ENCODE results near the gene TRABD. TPM values are rescaled to one million over a fixed set of nuclear protein-coding genes. Genes with fewer than 3 reads are reported as not detected.

TRABD gene
- total RNA-seq, 2 experiments from 2014 or later: 136 to 138 TPM

DNA sequence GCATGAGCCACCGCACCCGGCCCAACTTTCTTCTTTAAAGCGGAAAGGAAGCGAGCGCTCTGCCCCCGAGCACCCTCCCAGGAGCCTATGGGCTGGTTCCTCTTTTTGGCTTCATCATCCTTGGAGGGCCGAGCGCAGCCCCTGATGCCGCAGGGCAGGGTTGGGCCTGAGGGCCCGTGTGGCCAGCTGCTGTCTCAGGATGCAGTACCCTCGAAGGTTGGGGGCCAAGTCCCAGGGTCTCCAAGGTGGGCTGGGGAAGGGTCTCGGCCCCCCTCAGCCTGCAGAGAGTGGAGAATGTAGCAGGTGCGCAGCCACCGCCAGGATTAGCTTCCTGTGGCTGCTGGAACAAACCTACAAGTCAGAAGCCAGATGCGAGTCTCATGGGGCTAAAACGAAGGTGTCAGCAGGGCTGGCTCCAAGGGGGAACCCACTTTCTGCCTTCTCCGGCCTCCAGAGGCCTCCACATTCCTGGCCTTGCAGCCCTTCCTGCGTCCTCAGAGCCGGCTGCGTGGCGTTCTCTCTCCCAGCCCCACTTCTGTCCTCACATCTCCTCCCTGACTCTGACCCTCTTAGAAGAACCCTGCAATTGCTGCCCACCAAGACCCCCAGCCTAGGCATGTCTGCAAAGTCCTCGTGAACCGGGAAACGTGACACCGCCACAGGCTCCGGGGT, 12.3 kb upstream of the TRABD start:
- H3K27me3 Mint-ChIP-seq: peaks cover 21% of the 10 kb centered on the region
- H3K4me1 Mint-ChIP-seq: peaks cover 6% of the 10 kb centered on the region
- ChIA-PET POLR2A (no interaction called here), CTCF (no interaction called here)
- H3K36me3 Mint-ChIP-seq (ENCODE audit: low read depth): no peaks in the 10 kb centered on the region
- H3K27ac Mint-ChIP-seq: no peak overlapping the region
- H3K9me3 Mint-ChIP-seq: no peaks in the 10 kb centered on the region
- no peak overlapping the region for H3K4me3 Mint-ChIP-seq
- DNase-seq: no peak

DNA sequence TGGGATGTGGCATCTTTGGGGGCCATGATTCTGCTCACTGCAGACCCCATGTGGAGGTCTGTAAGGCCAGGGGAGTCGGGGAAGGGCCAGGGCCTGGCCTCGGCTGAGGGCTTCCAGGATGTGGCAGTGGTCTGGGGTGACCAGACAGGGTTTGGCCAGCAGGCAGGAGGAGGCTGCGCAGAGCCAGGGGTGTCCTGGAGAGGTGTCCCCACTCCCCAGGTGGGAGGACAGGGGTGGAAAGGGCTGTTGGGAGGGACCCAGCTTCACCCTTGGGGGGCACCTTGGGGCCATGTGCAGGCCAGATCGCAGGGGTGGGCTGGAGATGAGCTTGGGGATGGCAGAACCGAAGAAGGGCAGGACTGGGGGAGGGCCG, 11.7 kb upstream of the TRABD start:
- H3K36me3 Mint-ChIP-seq (ENCODE audit: low read depth): no peaks in the 10 kb centered on the region
- DNase-seq: no peak
- H3K27ac Mint-ChIP-seq: no peak overlapping the region
- H3K27me3 Mint-ChIP-seq: peaks cover 16% of the 10 kb centered on the region
- CTCF ChIA-PET: no interaction called here
- POLR2A ChIA-PET: interaction anchor here (1.0 kb wide), 1 partner anchor 17 kb away, joined by 3 read pairs; no protein-coding TSS in a partner anchor
- no peaks in the 10 kb centered on the region for H3K9me3 Mint-ChIP-seq
- no peak overlapping the region for H3K4me3 Mint-ChIP-seq
- H3K4me1 Mint-ChIP-seq: peaks cover 6% of the 10 kb centered on the region

DNA sequence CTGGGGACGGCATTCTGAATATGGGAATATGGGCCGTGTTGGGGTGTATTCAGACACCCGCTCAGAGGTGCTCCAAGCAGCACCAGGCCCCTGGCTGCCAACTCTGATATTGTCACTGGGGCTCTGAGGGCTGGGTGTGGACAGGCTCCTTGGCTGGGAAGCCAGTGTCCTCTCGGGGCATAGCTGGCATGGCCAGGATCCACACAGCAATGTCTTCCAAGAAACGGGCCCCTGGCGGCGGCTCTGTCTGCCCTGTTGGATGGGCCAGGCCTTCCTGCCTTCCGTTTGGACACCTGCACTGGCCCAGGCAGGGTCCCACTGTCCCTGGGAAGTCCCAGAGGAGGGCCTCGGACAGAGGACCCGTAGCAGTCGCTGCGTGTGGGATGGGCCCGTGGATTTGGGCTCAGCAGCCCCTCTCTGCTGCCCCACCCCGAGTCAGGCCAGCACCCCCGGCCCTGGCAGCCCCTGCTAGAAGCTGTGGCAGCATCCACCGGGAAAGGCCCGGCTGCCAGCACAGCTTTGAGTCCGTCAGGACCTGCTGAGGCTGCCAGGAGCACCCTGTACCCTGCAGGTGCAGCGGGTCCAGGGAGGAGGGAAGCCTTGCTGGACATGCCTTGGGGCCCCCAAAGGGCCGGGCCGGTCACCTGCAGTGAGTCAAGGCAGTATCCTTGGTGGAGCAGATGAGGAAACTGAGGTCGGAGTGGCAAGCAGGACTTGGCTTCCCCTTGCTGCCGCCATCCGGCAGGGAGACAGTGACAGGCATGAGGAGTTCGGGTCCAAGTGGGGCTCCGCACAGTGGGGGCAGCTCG, 11.1 kb upstream of the TRABD start:
- peaks cover 13% of the 10 kb centered on the region for H3K27me3 Mint-ChIP-seq
- peaks cover 6% of the 10 kb centered on the region for H3K4me1 Mint-ChIP-seq
- H3K4me3 Mint-ChIP-seq: no peak overlapping the region
- no peaks in the 10 kb centered on the region for H3K9me3 Mint-ChIP-seq
- ChIA-PET POLR2A (interaction anchor here (1.0 kb wide), 1 partner anchor 16 kb away, joined by 3 read pairs; no protein-coding TSS in a partner anchor), CTCF (no interaction called here)
- H3K27ac Mint-ChIP-seq: no peak overlapping the region
- DNase-seq: no peak
- no peaks in the 10 kb centered on the region for H3K36me3 Mint-ChIP-seq (ENCODE audit: low read depth)

DNA sequence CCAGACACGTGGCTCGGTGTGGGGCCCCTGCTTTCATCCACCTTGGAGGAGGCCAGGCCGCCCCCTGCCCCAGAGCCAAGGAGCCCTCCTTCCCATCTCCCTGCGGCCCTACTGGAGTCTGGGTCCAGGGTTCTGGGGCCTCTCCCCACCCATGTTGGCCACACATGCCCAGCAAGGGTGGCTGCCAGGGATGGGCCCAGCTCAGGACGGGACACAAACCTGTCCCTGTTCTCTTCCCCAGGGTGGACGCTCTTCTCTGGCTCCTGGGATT, 10.6 kb upstream of the TRABD start:
- Mint-ChIP-seq H3K27ac (no peak overlapping the region), H3K4me1 (peaks cover 9% of the 10 kb centered on the region), H3K36me3 (ENCODE audit: low read depth) (no peaks in the 10 kb centered on the region), H3K27me3 (peaks cover 13% of the 10 kb centered on the region), H3K4me3 (no peak overlapping the region), H3K9me3 (no peaks in the 10 kb centered on the region)
- POLR2A ChIA-PET: no interaction called here
- CTCF ChIA-PET: no interaction called here
- DNase-seq: no peak

DNA sequence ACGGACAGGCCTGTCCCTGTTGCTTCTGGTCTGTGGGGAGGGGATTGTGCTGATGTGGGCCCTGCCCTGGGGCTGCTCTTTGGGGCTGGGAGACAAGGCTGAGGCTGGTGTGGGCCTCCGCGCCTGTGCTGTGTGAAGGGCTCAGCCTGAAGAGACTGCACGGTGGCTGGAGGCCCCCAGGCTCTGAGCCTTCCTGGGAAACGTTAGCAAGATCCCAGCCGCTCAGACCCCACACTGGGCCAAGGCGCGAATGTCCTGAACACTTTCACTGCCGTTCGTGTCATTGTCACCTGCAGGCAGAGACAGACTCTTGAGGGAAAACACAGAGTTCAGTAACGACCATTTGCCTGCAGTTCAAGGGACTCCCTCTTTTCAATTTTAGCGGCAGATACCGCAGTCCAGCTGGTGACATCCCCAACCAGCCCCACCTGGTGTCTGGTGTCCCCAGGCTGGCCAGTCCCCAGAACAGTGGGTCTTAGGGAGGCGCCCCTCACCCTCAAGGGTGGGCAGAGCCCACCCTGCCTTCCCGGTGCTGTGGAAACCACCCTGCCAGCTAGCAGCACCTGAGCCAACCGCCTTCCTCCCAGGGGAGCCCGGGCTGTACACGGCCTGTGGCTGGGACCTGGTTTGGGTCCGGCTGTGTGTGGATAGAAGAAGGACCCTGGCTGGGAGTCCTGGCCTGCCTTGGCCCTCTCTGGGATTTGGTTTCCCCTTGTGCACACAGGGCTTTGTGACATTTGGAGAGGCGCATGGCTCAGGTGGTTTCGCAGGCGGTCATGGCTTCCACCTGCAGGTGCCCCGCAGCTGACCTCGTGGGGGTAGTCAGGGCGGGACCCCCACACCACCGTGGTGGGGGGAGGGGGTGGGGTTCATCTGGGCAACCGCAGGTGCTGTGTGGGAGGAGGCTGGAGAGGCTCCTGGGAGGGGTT, 9.5 kb upstream of the TRABD start:
- ChIA-PET POLR2A (no interaction called here), CTCF (no interaction called here)
- Mint-ChIP-seq H3K36me3 (ENCODE audit: low read depth) (no peaks in the 10 kb centered on the region), H3K9me3 (no peaks in the 10 kb centered on the region), H3K27me3 (peaks cover 11% of the 10 kb centered on the region), H3K4me3 (no peak overlapping the region), H3K27ac (no peak overlapping the region), H3K4me1 (peaks cover 8% of the 10 kb centered on the region)
- no peak for DNase-seq

DNA sequence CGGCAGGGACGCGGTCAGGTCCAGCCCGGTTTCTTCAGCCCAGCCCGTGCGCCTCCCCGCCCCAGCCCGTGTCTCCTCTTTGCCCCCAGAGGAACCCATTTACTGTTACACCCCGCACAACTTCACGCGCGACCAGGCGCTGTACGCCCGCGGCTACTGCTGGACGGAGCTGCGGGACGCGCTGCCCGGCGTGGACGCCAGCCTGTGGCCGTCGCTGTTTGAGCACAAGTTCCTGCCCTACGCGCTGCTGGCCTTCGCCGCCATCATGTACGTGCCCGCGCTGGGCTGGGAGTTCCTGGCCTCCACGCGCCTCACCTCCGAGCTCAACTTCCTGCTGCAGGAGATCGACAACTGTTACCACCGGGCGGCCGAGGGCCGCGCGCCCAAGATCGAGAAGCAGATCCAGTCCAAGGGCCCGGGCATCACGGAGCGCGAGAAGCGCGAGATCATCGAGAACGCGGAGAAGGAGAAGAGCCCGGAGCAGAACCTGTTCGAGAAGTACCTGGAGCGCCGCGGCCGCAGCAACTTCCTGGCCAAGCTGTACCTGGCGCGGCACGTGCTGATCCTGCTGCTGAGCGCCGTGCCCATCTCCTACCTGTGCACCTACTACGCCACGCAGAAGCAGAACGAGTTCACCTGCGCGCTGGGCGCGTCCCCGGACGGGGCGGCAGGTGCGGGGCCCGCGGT, 8.7 kb upstream of the TRABD start:
- CTCF ChIA-PET: no interaction called here
- peaks cover 6% of the 10 kb centered on the region for H3K4me1 Mint-ChIP-seq
- no peaks in the 10 kb centered on the region for H3K36me3 Mint-ChIP-seq (ENCODE audit: low read depth)
- DNase-seq: no peak
- POLR2A ChIA-PET: no interaction called here
- H3K27me3 Mint-ChIP-seq: peaks cover 8% of the 10 kb centered on the region
- H3K27ac Mint-ChIP-seq: no peak overlapping the region
- H3K4me3 Mint-ChIP-seq: no peak overlapping the region
- H3K9me3 Mint-ChIP-seq: no peaks in the 10 kb centered on the region

DNA sequence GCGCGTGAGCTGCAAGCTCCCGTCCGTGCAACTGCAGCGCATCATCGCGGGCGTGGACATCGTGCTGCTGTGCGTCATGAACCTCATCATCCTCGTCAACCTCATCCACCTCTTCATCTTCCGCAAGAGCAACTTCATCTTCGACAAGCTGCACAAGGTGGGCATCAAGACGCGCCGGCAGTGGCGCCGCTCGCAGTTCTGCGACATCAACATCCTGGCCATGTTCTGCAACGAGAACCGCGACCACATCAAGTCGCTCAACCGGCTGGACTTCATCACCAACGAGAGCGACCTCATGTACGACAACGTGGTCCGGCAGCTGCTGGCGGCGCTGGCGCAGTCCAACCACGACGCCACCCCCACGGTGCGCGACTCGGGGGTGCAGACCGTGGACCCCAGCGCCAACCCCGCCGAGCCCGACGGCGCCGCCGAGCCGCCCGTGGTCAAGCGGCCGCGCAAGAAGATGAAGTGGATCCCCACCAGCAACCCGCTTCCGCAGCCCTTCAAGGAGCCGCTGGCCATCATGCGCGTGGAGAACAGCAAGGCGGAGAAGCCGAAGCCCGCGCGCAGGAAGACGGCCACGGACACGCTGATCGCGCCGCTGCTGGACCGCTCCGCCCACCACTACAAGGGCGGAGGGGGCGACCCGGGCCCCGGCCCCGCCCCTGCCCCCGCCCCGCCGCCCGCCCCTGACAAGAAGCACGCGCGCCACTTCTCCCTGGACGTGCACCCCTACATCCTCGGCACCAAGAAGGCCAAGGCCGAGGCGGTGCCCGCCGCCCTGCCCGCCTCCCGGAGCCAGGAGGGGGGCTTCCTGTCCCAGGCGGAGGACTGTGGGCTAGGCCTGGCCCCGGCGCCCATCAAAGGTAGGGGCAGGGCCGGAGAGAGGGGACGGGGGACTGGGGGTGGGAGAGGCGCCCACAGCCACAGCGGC, 7.9 kb upstream of the TRABD start:
- no peaks in the 10 kb centered on the region for H3K9me3 Mint-ChIP-seq
- no peak for DNase-seq
- CTCF ChIA-PET: no interaction called here
- peaks cover 6% of the 10 kb centered on the region for H3K4me1 Mint-ChIP-seq
- no peaks in the 10 kb centered on the region for H3K36me3 Mint-ChIP-seq (ENCODE audit: low read depth)
- H3K27me3 Mint-ChIP-seq: peaks cover 2% of the 10 kb centered on the region
- POLR2A ChIA-PET: no interaction called here
- H3K4me3 Mint-ChIP-seq: no peak overlapping the region
- no peak overlapping the region for H3K27ac Mint-ChIP-seq

DNA sequence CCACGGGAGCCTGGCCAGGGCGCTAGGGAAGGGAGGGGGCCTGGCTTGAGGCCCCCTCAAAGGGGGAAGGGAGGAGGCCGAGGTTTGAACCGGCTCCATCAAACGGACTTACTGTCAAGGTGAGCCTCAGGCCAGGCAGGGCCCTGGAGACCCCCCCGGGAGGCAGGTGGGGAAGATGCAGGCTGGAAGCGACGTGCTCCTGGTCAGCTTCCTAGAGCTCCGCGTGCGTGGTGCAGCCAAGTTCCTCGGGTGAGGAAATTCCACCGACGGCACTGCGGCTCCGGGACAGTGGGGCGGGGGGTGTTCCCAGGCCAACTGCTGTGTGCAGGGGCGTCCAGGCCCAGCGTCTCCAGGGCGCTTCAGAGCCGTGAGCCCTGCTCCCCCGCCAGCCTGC, 7.2 kb upstream of the TRABD start:
- Mint-ChIP-seq H3K4me3 (no peak overlapping the region), H3K36me3 (ENCODE audit: low read depth) (no peaks in the 10 kb centered on the region), H3K27me3 (peaks cover 2% of the 10 kb centered on the region), H3K27ac (no peak overlapping the region), H3K4me1 (peaks cover 6% of the 10 kb centered on the region), H3K9me3 (no peaks in the 10 kb centered on the region)
- DNase-seq: no peak
- CTCF ChIA-PET: no interaction called here
- POLR2A ChIA-PET: no interaction called here

DNA sequence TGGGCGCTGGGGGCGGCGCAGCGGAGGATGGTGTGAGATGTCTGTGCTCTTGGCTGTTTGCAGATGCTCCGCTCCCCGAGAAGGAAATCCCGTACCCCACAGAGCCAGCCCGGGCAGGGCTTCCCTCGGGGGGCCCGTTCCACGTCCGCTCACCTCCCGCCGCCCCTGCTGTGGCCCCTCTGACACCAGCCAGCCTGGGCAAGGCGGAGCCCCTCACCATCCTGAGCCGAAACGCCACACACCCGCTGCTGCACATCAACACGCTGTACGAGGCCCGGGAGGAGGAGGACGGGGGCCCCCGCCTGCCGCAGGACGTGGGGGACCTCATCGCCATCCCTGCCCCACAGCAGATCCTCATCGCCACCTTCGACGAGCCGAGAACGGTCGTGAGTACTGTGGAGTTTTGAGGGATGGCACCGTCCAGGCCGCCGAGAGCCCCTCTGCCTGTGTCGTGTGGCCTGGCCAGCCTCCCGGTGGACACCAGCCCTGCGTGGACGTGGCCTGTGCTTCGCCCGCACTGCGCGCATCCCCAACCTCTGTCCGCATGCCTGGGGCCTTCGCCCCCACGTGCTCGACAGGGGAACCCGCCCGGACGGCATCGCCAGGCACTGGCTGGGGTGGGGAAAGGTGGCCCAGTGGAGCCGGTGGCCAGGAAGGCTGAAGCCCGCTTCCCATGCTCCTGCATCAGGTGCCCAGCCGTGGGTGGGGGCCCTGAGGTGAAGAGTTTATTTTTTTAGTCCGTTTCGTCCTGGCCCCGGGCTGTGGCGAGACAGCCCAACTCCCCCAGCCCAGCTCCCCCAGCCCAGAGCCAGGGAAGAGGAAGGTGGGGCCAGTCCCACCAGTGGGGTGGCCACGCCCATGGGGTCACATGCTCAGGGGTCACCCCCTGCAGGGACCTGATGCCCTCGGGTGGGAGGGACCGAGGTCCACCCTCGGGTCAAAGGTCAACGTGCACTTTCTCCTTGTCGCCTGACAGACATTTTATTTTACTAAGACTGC, 6.5 kb upstream of the TRABD start:
- CTCF ChIA-PET: no interaction called here

DNA sequence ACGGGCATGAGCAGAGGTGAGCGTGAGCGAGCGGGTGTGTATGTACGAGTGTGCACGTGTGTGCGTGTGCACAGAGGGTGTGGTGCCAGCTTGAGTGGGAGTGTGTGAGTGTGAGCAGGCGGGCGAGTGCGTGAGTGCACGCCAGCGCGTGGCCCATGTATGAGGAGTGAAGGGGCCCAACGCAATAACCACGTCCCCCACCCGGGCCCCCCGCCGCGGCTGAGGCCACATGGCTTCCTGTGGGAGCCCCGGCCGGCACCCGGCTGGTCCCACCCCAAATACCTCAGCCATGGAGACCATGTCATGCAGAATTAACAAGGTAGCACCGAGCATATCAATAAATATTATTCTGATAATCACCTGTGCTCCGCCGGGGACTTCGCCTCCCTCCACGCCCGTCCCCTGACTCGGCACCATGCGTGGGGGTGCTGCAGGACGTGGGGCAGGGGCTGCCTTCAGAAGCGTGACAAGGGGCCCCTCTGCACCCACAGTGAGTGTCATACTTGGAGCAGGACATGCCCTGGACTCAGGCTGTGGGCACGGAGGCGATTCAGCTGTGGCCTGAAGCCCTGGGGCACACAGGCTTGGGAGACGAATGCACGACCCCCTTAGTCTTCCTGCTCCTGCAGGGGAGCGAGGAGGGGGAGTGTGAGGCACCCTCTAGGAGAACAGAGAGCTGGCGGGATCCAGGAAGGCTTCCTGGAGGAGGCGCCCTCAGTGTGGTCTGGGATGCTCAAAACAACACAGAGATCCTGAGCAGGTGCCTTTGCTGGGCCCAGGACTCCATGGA, 5.6 kb upstream of the TRABD start:
- ChIA-PET POLR2A (no interaction called here), CTCF (interaction anchor here (0.7 kb wide), 1 partner anchor 11 kb away, joined by 3 read pairs; no protein-coding TSS in a partner anchor)
- no peak overlapping the region for H3K4me3 Mint-ChIP-seq
- no peaks in the 10 kb centered on the region for H3K36me3 Mint-ChIP-seq (ENCODE audit: low read depth)
- H3K9me3 Mint-ChIP-seq: no peaks in the 10 kb centered on the region
- DNase-seq: no peak
- no peak overlapping the region for H3K27ac Mint-ChIP-seq
- peaks cover 2% of the 10 kb centered on the region for H3K27me3 Mint-ChIP-seq
- peaks cover 12% of the 10 kb centered on the region for H3K4me1 Mint-ChIP-seq

More for the DNA sequence above, 6.5 kb upstream of the TRABD start:
- POLR2A ChIA-PET: no interaction called here
- Mint-ChIP-seq H3K4me1 (peaks cover 8% of the 10 kb centered on the region), H3K4me3 (no peak overlapping the region), H3K27me3 (peaks cover 2% of the 10 kb centered on the region), H3K9me3 (no peaks in the 10 kb centered on the region), H3K27ac (no peak overlapping the region), H3K36me3 (ENCODE audit: low read depth) (no peaks in the 10 kb centered on the region)
- no peak for DNase-seq
